Gastrocnemius medialis (tissue), 4 donors: ENCODE measurements around the gene GARIN5B.

Experiments
- CTCF ChIP-seq, 5 experiments: fragments of 450-650 bp in 3 of 5; fragments of 200-600 bp in 2 of 5; sonication (generic) in 2 of 5; IDR thresholded peaks in 4 of 5; conservative IDR thresholded peaks in 1 of 5; 1 replicate in 4 of 5; 2 replicates in 1 of 5; pipeline ENCODE4 v1.5.1; 2016 to 2019; ENCODE audit warnings: antibody characterized with exemption in 5 of 5, mild to moderate bottlenecking in 3 of 5, moderate library complexity in 3 of 5
- POLR2A ChIP-seq, 2 donors: fragments of 450-650 bp; IDR thresholded peaks; one replicate each; pipeline ENCODE4 v1.6.1; 2017; ENCODE audit warnings: antibody characterized with exemption in 2 of 2, mild to moderate bottlenecking in 2 of 2, moderate library complexity in 2 of 2

GRCh38 chr19:55355213-55355821, 7.7 kb downstream of the GARIN5B start:
- no peak for TF ChIP-seq CTCF (IDR thresholded peaks at IDR 0.05 in 4 of 5, conservative IDR thresholded peaks at IDR 0.05 in 1 of 5)
- no peak for TF ChIP-seq POLR2A (IDR thresholded peaks at IDR 0.05)
